ENCODE measurements around the gene LRRC9.

Gene LRRC9

GRCh38 chr14:59997966-59998365, 78.0 kb downstream of the LRRC9 start:
- Histone ChIP-seq H3K4me2 (ENCODE audit: low read depth, low read length, poor library complexity, severe bottlenecking) (no peak overlapping the region), H3K4me1 (ENCODE audit: insufficient read depth, low read length, poor library complexity, severe bottlenecking) (no peaks in the 10 kb centered on the region), H2AFZ (ENCODE audit: low read length) (no peak overlapping the region), H3K4me3 (ENCODE audit: low read length, poor library complexity, severe bottlenecking) (no peak overlapping the region), H3F3A (ENCODE audit: low read depth) (no peaks in the 10 kb centered on the region), H3K36me3 (ENCODE audit: insufficient read depth, low read length) (no peaks in the 10 kb centered on the region), H3K27me3 (ENCODE audit: insufficient read depth, low read length, poor library complexity, severe bottlenecking) (no peaks in the 10 kb centered on the region), H3K9ac (ENCODE audit: low read depth, low read length, poor library complexity, severe bottlenecking) (no peak overlapping the region), H3K9me2 (replicated peaks; ENCODE audit: low read depth, low read length) (no peaks in the 10 kb centered on the region), H3K9me3 (ENCODE audit: insufficient read depth, low read depth, low read length) (no peaks in the 10 kb centered on the region), H3K79me2 (ENCODE audit: insufficient read depth, low read length) (no peaks in the 10 kb centered on the region), H4K20me1 (ENCODE audit: insufficient read depth, low read length, poor library complexity, severe bottlenecking) (no peaks in the 10 kb centered on the region)
- TF ChIP-seq CTCF (conservative IDR thresholded peaks at IDR 0.05; ENCODE audit: low read length): no peak
- TF ChIP-seq EZH2phosphoT487 (IDR thresholded peaks at IDR 0.05; ENCODE audit: borderline replicate concordance): no peak

GRCh38 chr14:59998564-59998963, 78.6 kb downstream of the LRRC9 start:
- Histone ChIP-seq H3K36me3 (ENCODE audit: insufficient read depth, low read length) (no peaks in the 10 kb centered on the region), H3K4me3 (ENCODE audit: low read length, poor library complexity, severe bottlenecking) (no peak overlapping the region), H3K27me3 (ENCODE audit: insufficient read depth, low read length, poor library complexity, severe bottlenecking) (no peaks in the 10 kb centered on the region), H2AFZ (ENCODE audit: low read length) (no peak overlapping the region), H3K9me3 (ENCODE audit: insufficient read depth, low read depth, low read length) (no peaks in the 10 kb centered on the region), H4K20me1 (ENCODE audit: insufficient read depth, low read length, poor library complexity, severe bottlenecking) (no peaks in the 10 kb centered on the region), H3K79me2 (ENCODE audit: insufficient read depth, low read length) (no peaks in the 10 kb centered on the region), H3K4me1 (ENCODE audit: insufficient read depth, low read length, poor library complexity, severe bottlenecking) (no peaks in the 10 kb centered on the region), H3K4me2 (ENCODE audit: low read depth, low read length, poor library complexity, severe bottlenecking) (no peak overlapping the region), H3K9ac (ENCODE audit: low read depth, low read length, poor library complexity, severe bottlenecking) (no peak overlapping the region), H3K9me2 (replicated peaks; ENCODE audit: low read depth, low read length) (no peaks in the 10 kb centered on the region), H3F3A (ENCODE audit: low read depth) (no peaks in the 10 kb centered on the region)
- TF ChIP-seq CTCF (conservative IDR thresholded peaks at IDR 0.05; ENCODE audit: low read length): no peak
- no peak for TF ChIP-seq EZH2phosphoT487 (IDR thresholded peaks at IDR 0.05; ENCODE audit: borderline replicate concordance)

- Histone ChIP-seq H3F3A (ENCODE audit: low read depth) (no peaks in the 10 kb centered on the region), H3K4me3 (ENCODE audit: low read length, poor library complexity, severe bottlenecking) (no peak overlapping the region), H3K79me2 (ENCODE audit: insufficient read depth, low read length) (no peaks in the 10 kb centered on the region), H3K9me3 (ENCODE audit: insufficient read depth, low read depth, low read length) (no peaks in the 10 kb centered on the region), H2AFZ (ENCODE audit: low read length) (no peak overlapping the region), H3K9me2 (replicated peaks; ENCODE audit: low read depth, low read length) (no peaks in the 10 kb centered on the region), H3K27me3 (ENCODE audit: insufficient read depth, low read length, poor library complexity, severe bottlenecking) (no peaks in the 10 kb centered on the region), H3K9ac (ENCODE audit: low read depth, low read length, poor library complexity, severe bottlenecking) (no peak overlapping the region), H4K20me1 (ENCODE audit: insufficient read depth, low read length, poor library complexity, severe bottlenecking) (no peaks in the 10 kb centered on the region), H3K4me1 (ENCODE audit: insufficient read depth, low read length, poor library complexity, severe bottlenecking) (no peaks in the 10 kb centered on the region), H3K36me3 (ENCODE audit: insufficient read depth, low read length) (no peaks in the 10 kb centered on the region), H3K4me2 (ENCODE audit: low read depth, low read length, poor library complexity, severe bottlenecking) (no peak overlapping the region)
- TF ChIP-seq EZH2phosphoT487 (IDR thresholded peaks at IDR 0.05; ENCODE audit: borderline replicate concordance): no peak
- TF ChIP-seq CTCF (conservative IDR thresholded peaks at IDR 0.05; ENCODE audit: low read length): no peak
These were observed 83.0 kb downstream of the LRRC9 start for GRCh38 chr14:60002819-60003492.
